Neural progenitor cell (in vitro differentiated cells): ENCODE measurements around the gene PANK4.

ENCODE experiments used
- EZH2 ChIP-seq: fragments of 200-600 bp; sonication (generic); IDR thresholded peaks from 2 replicates; pipeline ENCODE4 v1.6.1; 2017; ENCODE audit warnings: antibody characterized with exemption, mild to moderate bottlenecking, moderate library complexity
- EZH2phosphoT487 ChIP-seq: fragments of 200-600 bp; sonication (generic); IDR thresholded peaks from 2 replicates; pipeline ENCODE4 v1.6.1; 2017; ENCODE audit warnings: antibody characterized with exemption
- TF ChIP-seq, protein P1 (sequence below): fragments of 200-600 bp; sonication (generic); IDR thresholded peaks from 2 replicates; pipeline ENCODE4 v1.5.1; 2017; ENCODE audit warnings: antibody characterized with exemption, mild to moderate bottlenecking

DNA sequence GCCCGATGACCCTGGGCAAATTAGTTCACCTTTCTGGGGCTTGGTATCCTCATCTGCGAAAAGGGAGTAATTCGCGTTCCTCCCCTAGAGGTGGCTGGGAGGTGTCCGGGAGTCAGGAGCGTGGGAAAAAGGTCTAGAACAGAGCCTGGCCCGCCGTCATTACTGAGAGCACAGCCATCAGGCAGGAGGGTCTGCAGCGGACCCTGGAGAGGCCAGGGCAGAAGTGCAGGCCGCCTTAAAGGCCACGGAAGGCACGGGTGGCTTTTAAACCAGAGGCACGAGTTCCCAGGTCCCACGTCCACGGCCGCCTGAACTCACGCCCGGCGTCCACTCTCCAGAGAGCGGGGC is 850 bp downstream of the PANK4 start:
- TF ChIP-seq, protein P1, sequence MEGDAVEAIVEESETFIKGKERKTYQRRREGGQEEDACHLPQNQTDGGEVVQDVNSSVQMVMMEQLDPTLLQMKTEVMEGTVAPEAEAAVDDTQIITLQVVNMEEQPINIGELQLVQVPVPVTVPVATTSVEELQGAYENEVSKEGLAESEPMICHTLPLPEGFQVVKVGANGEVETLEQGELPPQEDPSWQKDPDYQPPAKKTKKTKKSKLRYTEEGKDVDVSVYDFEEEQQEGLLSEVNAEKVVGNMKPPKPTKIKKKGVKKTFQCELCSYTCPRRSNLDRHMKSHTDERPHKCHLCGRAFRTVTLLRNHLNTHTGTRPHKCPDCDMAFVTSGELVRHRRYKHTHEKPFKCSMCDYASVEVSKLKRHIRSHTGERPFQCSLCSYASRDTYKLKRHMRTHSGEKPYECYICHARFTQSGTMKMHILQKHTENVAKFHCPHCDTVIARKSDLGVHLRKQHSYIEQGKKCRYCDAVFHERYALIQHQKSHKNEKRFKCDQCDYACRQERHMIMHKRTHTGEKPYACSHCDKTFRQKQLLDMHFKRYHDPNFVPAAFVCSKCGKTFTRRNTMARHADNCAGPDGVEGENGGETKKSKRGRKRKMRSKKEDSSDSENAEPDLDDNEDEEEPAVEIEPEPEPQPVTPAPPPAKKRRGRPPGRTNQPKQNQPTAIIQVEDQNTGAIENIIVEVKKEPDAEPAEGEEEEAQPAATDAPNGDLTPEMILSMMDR: no peak
- TF ChIP-seq EZH2 (no peak), EZH2phosphoT487 (no peak)
